ENCODE measurements around the gene HMGCS1. TPM values are rescaled to one million over a fixed set of nuclear protein-coding genes. Genes with fewer than 3 reads are reported as not detected.
"Not testable (repeated sequence)": the region's sequence is repeated elsewhere in the genome, so short reads cannot be mapped to it uniquely, and the experiment has no call there.

The HMGCS1 gene
- total RNA-seq, 2 experiments from 2014 or later, result 58.4 to 60.2 TPM

- not testable (repeated sequence) for H3K4me1 Mint-ChIP-seq, DNase-seq, H3K27ac Mint-ChIP-seq, H3K27me3 Mint-ChIP-seq, H3K9me3 Mint-ChIP-seq, H3K4me3 Mint-ChIP-seq, H3K36me3 Mint-ChIP-seq
These were observed 10.3 kb upstream of the HMGCS1 start for GRCh38 chr5:43323488-43323887.

GRCh38 chr5:43320846-43321245, 7.6 kb upstream of the HMGCS1 start:
- H3K36me3 Mint-ChIP-seq, result peaks cover 3% of the 10 kb centered on the region
- H3K27ac Mint-ChIP-seq, result no peak overlapping the region
- H3K4me3 Mint-ChIP-seq, result no peak overlapping the region
- no peaks in the 10 kb centered on the region for H3K9me3 Mint-ChIP-seq
- no peaks in the 10 kb centered on the region for H3K27me3 Mint-ChIP-seq
- peaks cover 5% of the 10 kb centered on the region for H3K4me1 Mint-ChIP-seq
- no peak for DNase-seq

- Mint-ChIP-seq H3K36me3 (peaks cover 12% of the 10 kb centered on the region), H3K4me3 (no peak overlapping the region)
These were observed 3.2 kb upstream of the HMGCS1 start for GRCh38 chr5:43316421-43316820.

GRCh38 chr5:43315682-43316081, 2.5 kb upstream of the HMGCS1 start:
- H3K4me3 Mint-ChIP-seq, result no peak overlapping the region
- peaks cover 15% of the 10 kb centered on the region for H3K36me3 Mint-ChIP-seq
- H3K27ac Mint-ChIP-seq, result peak overlapping the region; percentile 96
- H3K4me1 Mint-ChIP-seq, result peaks cover 41% of the 10 kb centered on the region
- DNase-seq, result no peak
- peaks cover 9% of the 10 kb centered on the region for H3K9me3 Mint-ChIP-seq
- H3K27me3 Mint-ChIP-seq, result no peaks in the 10 kb centered on the region

More at GRCh38 chr5:43316421-43316820, 3.2 kb upstream of the HMGCS1 start:
- peak overlapping the region; percentile 96 for H3K27ac Mint-ChIP-seq
- no peaks in the 10 kb centered on the region for H3K27me3 Mint-ChIP-seq
- DNase-seq, result no peak
- H3K4me1 Mint-ChIP-seq, result peaks cover 36% of the 10 kb centered on the region
- peaks cover 9% of the 10 kb centered on the region for H3K9me3 Mint-ChIP-seq

GRCh38 chr5:43315263-43315662, 2.1 kb upstream of the HMGCS1 start:
- H3K27me3 Mint-ChIP-seq, result no peaks in the 10 kb centered on the region
- H3K9me3 Mint-ChIP-seq, result peaks cover 9% of the 10 kb centered on the region
- H3K27ac Mint-ChIP-seq, result peak overlapping the region; percentile 96
- H3K4me1 Mint-ChIP-seq, result peaks cover 42% of the 10 kb centered on the region
- H3K36me3 Mint-ChIP-seq, result peaks cover 16% of the 10 kb centered on the region
- peak; percentile 24 for DNase-seq
- no peak overlapping the region for H3K4me3 Mint-ChIP-seq

- Mint-ChIP-seq H3K27me3 (no peaks in the 10 kb centered on the region), H3K9me3 (peaks cover 9% of the 10 kb centered on the region), H3K27ac (peak overlapping the region; percentile 96), H3K4me1 (peaks cover 47% of the 10 kb centered on the region), H3K4me3 (no peak overlapping the region), H3K36me3 (peaks cover 16% of the 10 kb centered on the region)
- DNase-seq, result no peak
These were observed 1.5 kb upstream of the HMGCS1 start for GRCh38 chr5:43314724-43315123.

GRCh38 chr5:43313854-43314457, 744 bp upstream of the HMGCS1 start:
- no peak for DNase-seq
- peaks cover 9% of the 10 kb centered on the region for H3K9me3 Mint-ChIP-seq
- H3K4me3 Mint-ChIP-seq, result peak overlapping the region; percentile 90
- H3K36me3 Mint-ChIP-seq, result peaks cover 22% of the 10 kb centered on the region
- H3K27ac Mint-ChIP-seq, result peak overlapping the region; percentile 96
- peaks cover 54% of the 10 kb centered on the region for H3K4me1 Mint-ChIP-seq
- no peaks in the 10 kb centered on the region for H3K27me3 Mint-ChIP-seq

GRCh38 chr5:43312699-43313034, 545 bp downstream of the HMGCS1 start:
- no peak for DNase-seq
- Mint-ChIP-seq H3K4me3 (peak overlapping the region; percentile 90), H3K4me1 (peaks cover 60% of the 10 kb centered on the region), H3K36me3 (peaks cover 22% of the 10 kb centered on the region), H3K9me3 (peaks cover 9% of the 10 kb centered on the region), H3K27me3 (no peaks in the 10 kb centered on the region), H3K27ac (peak overlapping the region; percentile 96)

- peaks cover 9% of the 10 kb centered on the region for H3K9me3 Mint-ChIP-seq
- H3K4me1 Mint-ChIP-seq, result peaks cover 60% of the 10 kb centered on the region
- H3K27me3 Mint-ChIP-seq, result no peaks in the 10 kb centered on the region
- peak overlapping the region; percentile 90 for H3K4me3 Mint-ChIP-seq
- peaks cover 22% of the 10 kb centered on the region for H3K36me3 Mint-ChIP-seq
- DNase-seq, result no peak
- peak overlapping the region; percentile 96 for H3K27ac Mint-ChIP-seq
These were observed 1.0 kb downstream of the HMGCS1 start for GRCh38 chr5:43312076-43312661.

GRCh38 chr5:43309637-43310036, 3.6 kb downstream of the HMGCS1 start:
- Mint-ChIP-seq H3K27me3 (no peaks in the 10 kb centered on the region), H3K4me1 (peaks cover 61% of the 10 kb centered on the region), H3K36me3 (peaks cover 27% of the 10 kb centered on the region), H3K27ac (no peak overlapping the region), H3K9me3 (peaks cover 4% of the 10 kb centered on the region), H3K4me3 (no peak overlapping the region)
- no peak for DNase-seq

- Mint-ChIP-seq H3K4me1 (peaks cover 61% of the 10 kb centered on the region), H3K36me3 (peaks cover 31% of the 10 kb centered on the region), H3K27me3 (no peaks in the 10 kb centered on the region), H3K27ac (peak overlapping the region; percentile 6), H3K9me3 (no peaks in the 10 kb centered on the region), H3K4me3 (no peak overlapping the region)
- no peak for DNase-seq
These were observed 4.1 kb downstream of the HMGCS1 start for GRCh38 chr5:43309122-43309521.

GRCh38 chr5:43306954-43307353, 6.3 kb downstream of the HMGCS1 start:
- not testable (repeated sequence) for H3K27ac Mint-ChIP-seq, H3K27me3 Mint-ChIP-seq, H3K9me3 Mint-ChIP-seq, H3K4me3 Mint-ChIP-seq, DNase-seq
- H3K36me3 Mint-ChIP-seq, result peaks cover 48% of the 10 kb centered on the region
- peaks cover 70% of the 10 kb centered on the region for H3K4me1 Mint-ChIP-seq

GRCh38 chr5:43305948-43306565, 7.2 kb downstream of the HMGCS1 start:
- Mint-ChIP-seq H3K9me3 (no peaks in the 10 kb centered on the region), H3K27ac (peak overlapping the region; percentile 16), H3K4me1 (peaks cover 69% of the 10 kb centered on the region), H3K4me3 (no peak overlapping the region), H3K36me3 (peaks cover 50% of the 10 kb centered on the region), H3K27me3 (no peaks in the 10 kb centered on the region)
- DNase-seq, result no peak

- no peaks in the 10 kb centered on the region for H3K27me3 Mint-ChIP-seq
- H3K4me3 Mint-ChIP-seq, result no peak overlapping the region
These were observed 8.7 kb downstream of the HMGCS1 start for GRCh38 chr5:43304525-43304924.

GRCh38 chr5:43303242-43303641, 10.0 kb downstream of the HMGCS1 start:
- no peak overlapping the region for H3K4me3 Mint-ChIP-seq
- no peaks in the 10 kb centered on the region for H3K27me3 Mint-ChIP-seq
- no peaks in the 10 kb centered on the region for H3K9me3 Mint-ChIP-seq

More at GRCh38 chr5:43304525-43304924, 8.7 kb downstream of the HMGCS1 start:
- Mint-ChIP-seq H3K36me3 (peaks cover 48% of the 10 kb centered on the region), H3K27ac (peak overlapping the region; percentile 81), H3K4me1 (peaks cover 62% of the 10 kb centered on the region), H3K9me3 (no peaks in the 10 kb centered on the region)
- no peak for DNase-seq

GRCh38 chr5:43302481-43302880, 10.7 kb downstream of the HMGCS1 start:
- H3K4me1 Mint-ChIP-seq, result peaks cover 51% of the 10 kb centered on the region
- H3K36me3 Mint-ChIP-seq, result peaks cover 53% of the 10 kb centered on the region
- no peak for DNase-seq
- no peaks in the 10 kb centered on the region for H3K9me3 Mint-ChIP-seq
- H3K27me3 Mint-ChIP-seq, result no peaks in the 10 kb centered on the region
- H3K4me3 Mint-ChIP-seq, result no peak overlapping the region
- H3K27ac Mint-ChIP-seq, result peak overlapping the region; percentile 4

More at GRCh38 chr5:43303242-43303641, 10.0 kb downstream of the HMGCS1 start:
- DNase-seq, result no peak
- peaks cover 55% of the 10 kb centered on the region for H3K4me1 Mint-ChIP-seq
- peak overlapping the region; percentile 31 for H3K27ac Mint-ChIP-seq
- peaks cover 48% of the 10 kb centered on the region for H3K36me3 Mint-ChIP-seq
